ENCODE data around the gene ITGAL. TPM values are rescaled to one million over a fixed set of nuclear protein-coding genes. Genes with fewer than 3 reads are reported as not detected.

The ITGAL gene
- total and polyA plus RNA-seq, 2 of the 13 experiments (the other 11 are each of a cell fraction or from before 2014, with no cell fraction given), result 0.86 to 1.2 TPM

GRCh38 chr16:30438835-30439234 is 33.7 kb upstream of the ITGAL start:
- Histone ChIP-seq H2AFZ (ENCODE audit: low read length) (no peak overlapping the region), H3K27me3 (ENCODE audit: control insufficient read depth in 1 of 2, insufficient read depth in 2 of 2, low read length in 2 of 2) (peaks cover 0 to 5% of the 10 kb centered on the region in 2 experiments; a peak in 2 of 5 replicates), H3K79me2 (ENCODE audit: insufficient read depth, low read length) (peaks cover 9% of the 10 kb centered on the region), H3K4me3 (replicated peaks in 1 of 3; ENCODE audit: insufficient read depth in 1 of 3, low read depth in 2 of 3, low read length in 3 of 3) (no peak overlapping the region), H3K9ac (ENCODE audit: insufficient read depth, low read depth, low read length) (no peak overlapping the region), H3K4me2 (ENCODE audit: low read depth, low read length) (no peak overlapping the region), H4K20me1 (ENCODE audit: insufficient read depth, low read length) (peaks cover 9% of the 10 kb centered on the region), H3K36me3 (replicated peaks in 1 of 2; ENCODE audit: control insufficient read depth in 1 of 2, insufficient read depth in 2 of 2, low read length in 2 of 2) (no peaks in the 10 kb centered on the region), H3K27ac (ENCODE audit: extremely low read length, insufficient read depth, low read length) (no peak overlapping the region), H3K4me1 (ENCODE audit: insufficient read depth, low read length) (peaks cover 78% of the 10 kb centered on the region), H3K9me3 (ENCODE audit: low read length) (no peaks in the 10 kb centered on the region)
- BruUV-seq (replicated peaks), result no TSS peak
- ChIA-PET CTCF (ENCODE audit: low intra/inter-chr PET ratio, low total read pairs) (no interaction called here), POLR2A (interaction anchor here (0.7 to 1.5 kb wide), 2 partner anchors 37 to 358 kb away, joined by 3 to 4 read pairs; no protein-coding TSS in a partner anchor)
- in situ Hi-C loops (cut with HindIII; ENCODE audit: extremely low pct_ligation_motif_present, low pct_unique_long_range_greater_than_20kb), result loop anchor here (10.0 kb wide), 1 partner anchor 166 kb away; no protein-coding TSS in a partner anchor
- DNase-seq (ENCODE audit: low spot score) (no peak), ATAC-seq (no peak), FAIRE-seq (no peak)
- 88% methylated on average over 5 of the region's 5 CpGs for WGBS (ENCODE audit: low lambda C conversion rate)
- intact Hi-C loops (cut with micrococcal nuclease; ENCODE audit: unreplicated experiment), result no loop called here
- TF ChIP-seq GATAD1 (CRISPR knock-in tag; IDR thresholded peaks at IDR 0.05) (no peak), CBX1 (IDR thresholded peaks at IDR 0.05; ENCODE audit: low read depth) (no peak), HOXA3 (CRISPR knock-in tag; IDR thresholded peaks at IDR 0.05) (no peak), BATF2 (CRISPR knock-in tag; IDR thresholded peaks at IDR 0.05) (no peak), E2F1 (CRISPR knock-in tag; IDR thresholded peaks at IDR 0.05) (no peak), ZNF446 (CRISPR knock-in tag; IDR thresholded peaks at IDR 0.05) (no peak), ZNF264 (CRISPR knock-in tag; IDR thresholded peaks at IDR 0.05) (no peak), NAIF1 (CRISPR knock-in tag; IDR thresholded peaks at IDR 0.05; ENCODE audit: borderline replicate concordance) (no peak), ZNF430 (CRISPR knock-in tag; IDR thresholded peaks at IDR 0.05) (no peak), ZMYM2 (CRISPR knock-in tag; IDR thresholded peaks at IDR 0.05) (no peak), RARG (CRISPR knock-in tag; IDR thresholded peaks at IDR 0.05; ENCODE audit: low read depth) (no peak), ZNF24 (IDR thresholded peaks at IDR 0.05) (no peak)
- TF ChIP-seq, protein P1, sequence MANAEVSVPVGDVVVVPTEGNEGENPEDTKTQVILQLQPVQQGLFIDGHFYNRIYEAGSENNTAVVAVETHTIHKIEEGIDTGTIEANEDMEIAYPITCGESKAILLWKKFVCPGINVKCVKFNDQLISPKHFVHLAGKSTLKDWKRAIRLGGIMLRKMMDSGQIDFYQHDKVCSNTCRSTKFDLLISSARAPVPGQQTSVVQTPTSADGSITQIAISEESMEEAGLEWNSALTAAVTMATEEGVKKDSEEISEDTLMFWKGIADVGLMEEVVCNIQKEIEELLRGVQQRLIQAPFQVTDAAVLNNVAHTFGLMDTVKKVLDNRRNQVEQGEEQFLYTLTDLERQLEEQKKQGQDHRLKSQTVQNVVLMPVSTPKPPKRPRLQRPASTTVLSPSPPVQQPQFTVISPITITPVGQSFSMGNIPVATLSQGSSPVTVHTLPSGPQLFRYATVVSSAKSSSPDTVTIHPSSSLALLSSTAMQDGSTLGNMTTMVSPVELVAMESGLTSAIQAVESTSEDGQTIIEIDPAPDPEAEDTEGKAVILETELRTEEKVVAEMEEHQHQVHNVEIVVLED (CRISPR knock-in tag; IDR thresholded peaks at IDR 0.05; ENCODE audit: borderline replicate concordance), result no peak
- TF ChIP-seq, protein P2, sequence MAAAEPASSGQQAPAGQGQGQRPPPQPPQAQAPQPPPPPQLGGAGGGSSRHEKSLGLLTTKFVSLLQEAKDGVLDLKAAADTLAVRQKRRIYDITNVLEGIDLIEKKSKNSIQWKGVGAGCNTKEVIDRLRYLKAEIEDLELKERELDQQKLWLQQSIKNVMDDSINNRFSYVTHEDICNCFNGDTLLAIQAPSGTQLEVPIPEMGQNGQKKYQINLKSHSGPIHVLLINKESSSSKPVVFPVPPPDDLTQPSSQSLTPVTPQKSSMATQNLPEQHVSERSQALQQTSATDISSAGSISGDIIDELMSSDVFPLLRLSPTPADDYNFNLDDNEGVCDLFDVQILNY (CRISPR knock-in tag; conservative IDR thresholded peaks at IDR 0.05), result no peak
- TF ChIP-seq, protein P3, sequence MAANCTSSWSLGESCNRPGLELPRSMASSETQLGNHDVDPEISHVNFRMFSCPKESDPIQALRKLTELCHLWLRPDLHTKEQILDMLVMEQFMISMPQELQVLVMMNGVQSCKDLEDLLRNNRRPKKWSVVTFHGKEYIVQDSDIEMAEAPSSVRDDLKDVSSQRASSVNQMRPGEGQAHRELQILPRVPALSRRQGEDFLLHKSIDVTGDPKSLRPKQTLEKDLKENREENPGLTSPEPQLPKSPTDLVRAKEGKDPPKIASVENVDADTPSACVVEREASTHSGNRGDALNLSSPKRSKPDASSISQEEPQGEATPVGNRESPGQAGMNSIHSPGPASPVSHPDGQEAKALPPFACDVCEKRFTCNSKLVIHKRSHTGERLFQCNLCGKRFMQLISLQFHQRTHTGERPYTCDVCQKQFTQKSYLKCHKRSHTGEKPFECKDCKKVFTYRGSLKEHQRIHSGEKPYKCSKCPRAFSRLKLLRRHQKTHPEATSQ (CRISPR knock-in tag; IDR thresholded peaks at IDR 0.05; ENCODE audit: borderline replicate concordance), result no peak
